LHCN-M2 (cell line): ENCODE data around the gene ADGRV1. TPM values are rescaled to one million over a fixed set of nuclear protein-coding genes. Genes with fewer than 3 reads are reported as not detected.
A peak's percentile ranks its signal among the peaks of the same experiment; 100 is the strongest.
"Not testable (repeated sequence)": the region's sequence is repeated elsewhere in the genome, so short reads cannot be mapped to it uniquely, and the experiment has no call there.

Experiments
- DNase-seq: peaks from one replicate; pipeline ENCODE4 v3.0.0-alpha.2; 2012; ENCODE audit warnings: low read depth
- total RNA-seq: library from RNA; depleted of rRNA; stranded (reverse); fragments of >200 nt; gene quantifications from 2 replicates; pipeline ENCODE4 v1.2.3, GENCODE V29; 2014

The ADGRV1 gene
- total RNA-seq, 1 experiment from 2014 or later: 0.17 TPM

DNA sequence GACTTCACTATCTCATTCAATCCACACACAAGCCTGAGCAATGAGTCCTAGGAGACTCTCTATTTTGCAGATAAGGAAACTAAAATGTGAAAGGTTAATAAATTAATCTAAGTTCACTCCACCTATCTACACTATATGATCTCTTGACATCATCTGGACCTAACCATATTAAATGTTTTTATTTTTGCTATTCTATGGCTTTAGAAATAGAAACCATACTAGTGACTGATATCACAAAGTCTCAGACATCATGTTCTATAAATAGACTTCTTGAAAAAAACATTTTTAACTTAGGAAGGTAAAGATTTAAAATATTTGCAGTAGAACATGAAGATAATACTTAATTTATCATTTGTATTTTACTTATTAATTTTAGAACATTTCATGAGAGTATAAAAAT lies 9.4 kb upstream of the ADGRV1 start:
- no peak for DNase-seq

DNA sequence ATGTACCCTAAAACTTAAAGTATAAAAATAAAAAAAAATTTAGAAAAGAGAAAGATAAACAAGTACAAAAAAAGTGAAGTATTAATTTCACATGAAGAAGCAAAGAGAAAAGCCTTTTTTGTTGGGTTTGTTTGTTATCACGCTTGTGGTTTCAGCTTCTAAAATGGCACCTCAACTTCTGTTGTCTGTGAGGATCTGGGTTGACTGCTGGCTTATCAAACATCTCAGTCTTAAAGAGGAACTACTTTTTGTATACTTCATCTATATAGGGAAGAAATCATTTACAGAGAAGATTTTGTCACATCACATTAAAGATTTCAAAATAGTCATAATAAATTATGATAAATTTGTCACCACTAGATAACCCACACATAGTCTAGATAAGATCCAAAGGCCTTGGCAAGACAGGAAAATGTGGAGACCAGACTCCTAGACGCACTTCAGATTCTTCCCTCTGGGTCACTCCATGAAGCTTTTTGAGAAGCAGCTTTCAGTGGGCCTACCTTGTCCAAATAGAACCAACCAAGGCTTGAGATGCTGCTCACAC lies 8.8 kb upstream of the ADGRV1 start:
- no peak for DNase-seq

DNA sequence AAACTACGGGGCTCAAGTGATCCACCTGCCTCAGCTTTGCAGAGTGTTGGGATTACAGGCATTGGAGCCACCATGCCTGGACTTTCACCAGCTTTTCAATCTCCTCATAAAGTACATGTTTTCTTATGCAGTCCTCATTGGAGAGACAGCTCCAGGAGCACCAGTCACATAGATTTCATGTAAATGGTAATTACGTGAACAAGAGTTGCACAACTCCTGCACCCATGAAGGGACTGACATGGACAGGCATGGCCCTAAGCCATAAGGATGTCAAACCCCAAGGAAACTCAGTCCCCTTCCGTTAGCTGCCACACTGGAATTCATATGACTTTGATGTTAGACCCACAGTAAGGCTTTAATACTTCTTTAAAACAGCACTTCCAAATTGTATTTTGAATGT lies 7.6 kb upstream of the ADGRV1 start:
- no peak for DNase-seq

DNA sequence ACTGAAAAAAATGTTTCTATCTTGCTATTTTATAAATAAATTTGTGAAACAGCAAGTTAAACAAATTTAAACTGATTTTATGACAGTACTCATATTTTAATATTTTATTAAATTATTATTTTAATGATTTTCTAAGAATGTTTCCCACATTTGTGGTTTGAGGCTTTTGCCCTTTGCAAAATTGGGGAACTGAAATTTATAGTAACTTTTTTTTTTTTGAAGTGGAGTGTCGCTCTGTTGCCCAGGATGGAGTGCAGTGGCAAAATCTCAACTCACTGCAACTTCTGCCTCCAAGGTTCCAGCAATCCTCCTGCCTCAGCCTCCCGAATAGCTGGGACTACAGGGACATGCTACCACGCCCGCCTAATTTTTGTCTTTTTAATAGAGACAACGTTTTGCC lies 7.2 kb upstream of the ADGRV1 start:
- no peak for DNase-seq

DNA sequence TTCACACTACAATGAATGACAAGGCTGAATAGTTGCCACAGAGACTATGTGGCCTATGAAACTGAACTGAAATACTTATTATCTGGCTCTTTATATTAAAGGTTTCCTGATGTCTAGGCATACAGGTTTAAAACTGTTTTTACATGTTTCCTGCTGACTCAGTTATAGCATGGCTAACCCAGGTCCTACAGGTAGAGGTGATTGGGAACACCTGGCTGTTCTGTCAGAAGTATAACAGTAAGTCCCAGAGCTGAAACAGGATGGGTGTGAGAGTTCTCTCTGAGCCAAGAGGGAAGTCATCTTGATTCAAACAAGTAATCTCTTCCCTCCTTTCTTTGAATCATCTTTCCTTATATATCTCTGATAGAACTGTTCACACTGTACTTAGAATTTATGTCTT lies 4.9 kb upstream of the ADGRV1 start:
- no peak for DNase-seq

DNA sequence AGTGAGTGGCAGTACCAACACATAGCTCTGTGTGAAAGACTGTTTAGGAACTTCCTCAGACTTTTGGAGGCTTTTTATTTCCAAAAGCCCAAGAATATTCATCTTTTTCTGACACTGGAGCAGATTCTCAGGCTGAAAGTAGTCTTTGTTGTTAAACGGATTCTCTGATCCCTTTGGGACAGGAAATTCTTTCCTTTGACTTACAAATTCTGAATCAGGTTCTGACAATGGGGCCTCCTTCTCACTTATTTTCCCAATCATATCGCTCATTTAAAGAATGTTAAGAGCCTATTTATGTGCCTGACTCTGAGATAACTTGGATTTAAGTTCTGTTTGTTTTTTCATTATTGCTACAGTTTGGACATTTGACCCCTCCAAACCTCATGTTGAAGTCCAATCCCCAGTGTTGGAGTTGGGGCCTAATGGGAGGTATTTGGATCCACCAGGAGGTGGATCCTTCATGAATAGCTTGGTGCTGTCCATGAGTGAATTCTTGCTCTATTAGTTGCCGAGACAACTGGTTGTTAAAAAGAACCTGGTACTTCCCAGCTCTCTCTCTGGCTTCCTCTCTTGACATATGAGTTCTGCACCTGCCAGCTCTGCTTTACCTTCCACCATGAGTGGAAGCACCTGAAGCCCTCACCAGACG lies 4.1 kb upstream of the ADGRV1 start:
- DNase-seq: no peak

DNA sequence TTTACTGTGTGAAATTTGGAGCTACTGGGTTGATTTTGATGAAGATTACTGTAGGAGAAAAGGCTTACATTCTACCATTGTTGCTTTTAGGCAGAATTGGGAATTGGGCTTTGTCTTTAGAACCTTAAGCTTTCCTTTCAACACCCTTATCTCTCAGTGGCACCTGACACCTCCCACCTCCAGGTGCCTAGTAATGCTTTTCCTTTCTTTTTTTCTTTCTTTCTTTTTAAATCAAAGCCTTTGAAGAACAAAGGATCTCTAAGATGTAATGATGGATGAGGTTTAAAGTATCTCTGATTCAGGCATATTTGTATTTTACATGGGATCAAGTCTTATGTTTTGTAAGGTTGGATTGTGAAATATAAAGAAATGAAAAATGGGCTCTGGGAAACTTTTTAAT lies 2.9 kb upstream of the ADGRV1 start:
- no peak for DNase-seq

DNA sequence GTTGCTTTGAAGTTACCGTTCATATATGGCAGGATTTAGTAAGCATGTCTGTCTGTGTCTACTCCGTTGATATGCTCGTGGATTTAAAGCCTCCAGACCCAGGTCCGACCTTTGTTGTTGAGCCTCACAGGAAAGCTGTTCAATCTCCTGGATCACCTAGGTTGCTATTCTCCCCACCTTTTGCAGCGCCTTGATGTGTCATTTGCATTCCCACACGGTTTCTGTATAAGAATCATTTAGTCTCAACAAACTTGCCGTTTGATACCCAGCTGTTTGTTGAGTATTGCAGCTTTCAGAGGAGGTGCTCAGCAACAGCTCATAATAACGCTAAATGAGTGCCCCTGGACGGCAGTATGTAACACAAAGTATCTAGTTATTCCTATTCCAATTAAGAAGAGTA lies 1.2 kb upstream of the ADGRV1 start:
- no peak for DNase-seq

DNA sequence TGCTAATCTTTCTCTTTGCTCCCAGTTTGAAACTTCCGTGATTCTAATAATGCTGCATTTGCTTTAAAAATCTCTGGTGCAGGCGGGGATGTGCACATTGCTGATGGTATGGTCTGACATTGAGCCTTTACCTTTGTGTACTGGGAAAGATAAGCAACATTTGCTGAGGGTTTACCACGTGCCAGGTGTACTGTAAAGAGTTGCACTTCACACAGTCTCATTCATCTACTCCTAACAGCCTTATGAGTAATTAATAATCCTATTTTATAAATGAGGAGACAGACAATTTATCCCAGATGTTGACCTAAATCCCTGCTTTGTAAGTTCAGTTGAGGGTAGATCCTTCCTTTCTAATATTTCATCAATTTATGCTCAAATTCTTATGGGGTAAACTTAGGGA lies 726 bp upstream of the ADGRV1 start:
- DNase-seq: no peak

DNA sequence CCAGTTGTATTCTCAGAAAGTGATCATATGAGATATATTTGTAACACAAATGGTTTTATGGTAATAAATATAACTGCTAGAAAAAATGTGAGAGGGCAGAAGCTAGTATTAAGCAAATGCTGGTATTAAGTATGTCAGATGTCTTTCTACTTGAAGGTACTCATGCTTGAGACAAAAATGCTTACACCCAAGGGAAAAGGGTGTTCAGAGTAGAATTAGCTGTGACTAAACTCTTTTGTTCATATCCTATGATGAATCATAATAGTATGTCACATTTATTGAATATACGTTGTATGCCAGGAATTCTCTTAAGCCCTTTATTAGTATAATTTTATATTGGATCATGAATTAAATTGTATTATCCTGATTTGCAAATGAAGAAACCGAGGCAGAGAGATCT lies 2.2 kb downstream of the ADGRV1 start:
- no peak for DNase-seq

DNA sequence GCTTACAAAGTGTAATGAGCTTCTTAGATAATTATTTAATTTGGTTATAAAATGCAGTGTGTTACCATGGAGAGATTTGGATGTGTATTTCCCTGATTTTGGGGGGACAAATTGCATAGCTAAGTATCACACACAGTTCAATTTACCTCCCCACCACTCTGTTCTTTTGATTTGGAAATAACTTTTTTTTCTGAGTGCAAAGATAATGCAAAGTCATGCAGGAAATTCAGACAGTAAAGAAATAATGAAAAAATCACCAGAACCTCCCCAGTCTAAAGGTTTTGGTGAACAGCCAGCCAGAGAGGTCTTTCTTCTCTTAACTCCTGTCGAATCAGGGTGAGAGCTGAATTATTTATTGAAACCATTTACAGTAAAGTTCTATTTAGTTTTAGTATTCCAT lies 3.2 kb downstream of the ADGRV1 start:
- DNase-seq: no peak

DNA sequence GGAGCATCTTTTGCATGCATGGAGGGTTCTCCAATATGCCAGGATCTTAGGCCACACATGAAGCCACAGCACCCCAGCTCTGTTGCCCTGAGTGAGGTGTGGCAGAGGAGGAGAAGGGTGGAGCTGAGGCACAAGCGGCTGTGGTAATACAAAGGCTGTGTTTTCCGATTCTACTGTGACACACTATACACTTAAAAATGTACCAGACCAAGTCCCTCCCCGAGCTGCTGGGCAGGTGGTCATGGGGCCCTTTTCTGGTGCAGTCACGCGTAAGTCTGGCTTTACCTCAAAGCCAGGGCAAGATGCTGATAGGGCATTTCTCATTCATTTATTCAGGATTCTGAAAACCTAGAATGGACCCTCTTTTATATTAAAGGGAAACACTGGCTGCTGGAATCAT lies 3.7 kb downstream of the ADGRV1 start:
- no peak for DNase-seq

DNA sequence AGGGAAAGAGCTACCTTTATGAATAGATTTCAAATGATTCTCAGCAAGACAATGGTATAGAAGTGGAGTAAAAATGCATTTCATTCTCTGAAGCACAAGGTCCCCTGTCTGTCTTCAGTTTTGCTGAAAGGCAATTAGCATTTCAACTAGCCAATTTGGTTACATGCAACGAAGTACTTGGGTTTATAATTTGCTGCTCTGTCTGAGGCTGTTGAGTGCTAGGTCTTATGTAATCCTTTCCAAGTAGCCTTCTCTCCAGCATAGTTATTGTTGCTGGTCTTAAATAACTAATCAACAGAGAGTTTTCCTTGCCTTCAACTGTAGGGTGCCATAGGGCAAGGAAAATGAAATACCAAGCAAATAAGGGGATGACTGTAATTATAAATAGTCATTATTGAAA lies 4.5 kb downstream of the ADGRV1 start:
- DNase-seq: no peak

DNA sequence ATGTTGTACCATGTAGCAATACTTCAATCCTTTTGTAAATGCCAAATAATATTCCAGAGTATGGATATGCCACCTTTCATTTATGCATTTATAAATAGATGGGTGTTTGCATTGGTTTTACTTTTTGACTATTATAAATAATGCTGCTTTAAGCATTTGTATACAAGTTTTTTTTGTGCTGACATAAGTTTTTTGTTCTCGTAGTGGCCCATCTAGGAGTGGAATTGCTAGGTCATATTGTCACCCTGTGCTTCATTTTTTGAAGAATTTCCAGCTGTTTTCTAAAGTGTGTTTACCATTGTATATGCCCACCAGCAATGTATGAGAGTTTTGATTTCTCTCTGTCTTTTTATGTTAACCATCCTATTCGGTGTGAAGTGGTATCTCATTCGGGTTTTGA lies 6.9 kb downstream of the ADGRV1 start:
- no peak for DNase-seq

DNA sequence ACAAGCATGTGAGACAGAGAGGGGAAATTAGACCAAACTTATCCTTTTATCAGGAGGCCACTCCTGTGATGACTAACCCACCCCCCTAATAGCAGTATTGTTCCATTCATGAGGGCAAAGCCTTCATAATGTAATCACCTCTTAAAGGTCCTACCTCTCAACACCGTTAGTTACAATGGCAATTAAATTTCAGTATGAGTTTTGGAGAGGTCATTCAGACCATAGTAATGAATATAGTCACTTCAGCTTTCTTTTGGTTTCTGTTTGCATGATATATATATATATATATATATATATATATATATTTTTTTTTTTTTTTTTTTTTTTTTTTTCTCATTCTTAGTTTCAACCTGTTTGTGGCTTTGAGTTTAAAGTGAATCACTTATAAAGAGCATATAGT lies 10.5 kb downstream of the ADGRV1 start:
- no peak for DNase-seq

DNA sequence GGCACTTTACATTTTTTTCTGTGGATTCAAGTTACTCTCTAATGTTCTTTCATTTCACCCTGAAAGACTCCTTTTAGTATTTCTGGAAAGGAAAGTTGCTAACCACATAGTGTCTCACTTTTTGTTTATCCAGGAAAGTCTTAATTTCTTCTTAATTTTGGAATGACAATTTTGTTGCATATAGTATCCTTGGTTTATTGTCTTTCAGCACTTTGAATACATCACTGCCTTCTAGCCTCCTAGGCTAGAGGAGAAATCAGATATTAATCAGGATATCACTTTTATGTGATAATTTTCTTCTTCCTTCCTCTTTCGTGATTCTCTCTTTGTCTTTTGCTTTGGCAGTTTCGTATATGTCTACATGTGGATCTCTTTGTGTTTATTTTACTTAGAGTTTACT lies 11.4 kb downstream of the ADGRV1 start:
- DNase-seq: no peak

DNA sequence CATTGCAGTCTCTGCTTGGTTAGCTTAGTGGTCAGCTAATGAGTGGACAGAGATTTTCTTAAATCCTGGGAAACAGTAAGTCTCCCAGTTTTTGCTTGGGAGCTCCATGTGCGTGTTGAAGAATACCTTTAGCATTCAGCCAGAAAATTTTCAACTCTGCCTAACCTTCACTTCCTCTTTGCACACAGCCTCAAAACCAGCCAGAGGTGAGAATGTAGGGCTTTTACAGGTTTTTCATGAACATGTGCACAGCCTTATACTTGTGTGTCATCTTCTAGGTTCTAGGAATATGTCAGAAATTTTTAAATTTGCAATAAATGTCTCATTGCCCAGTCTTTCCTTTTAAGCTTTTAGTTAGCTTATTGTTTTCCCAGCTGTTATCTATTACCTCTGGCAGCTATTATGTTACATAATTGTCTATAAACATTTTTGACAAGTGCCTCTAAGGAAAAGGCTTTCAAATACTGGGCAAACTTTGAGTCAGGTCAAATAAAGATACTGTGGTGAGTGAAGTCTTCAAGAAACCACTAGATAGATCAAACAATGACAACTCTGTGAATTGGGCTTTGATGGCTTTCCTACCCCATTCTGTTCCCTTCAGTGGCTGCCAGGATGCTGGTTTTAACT lies 12.7 kb downstream of the ADGRV1 start:
- DNase-seq: peak; percentile 17

DNA sequence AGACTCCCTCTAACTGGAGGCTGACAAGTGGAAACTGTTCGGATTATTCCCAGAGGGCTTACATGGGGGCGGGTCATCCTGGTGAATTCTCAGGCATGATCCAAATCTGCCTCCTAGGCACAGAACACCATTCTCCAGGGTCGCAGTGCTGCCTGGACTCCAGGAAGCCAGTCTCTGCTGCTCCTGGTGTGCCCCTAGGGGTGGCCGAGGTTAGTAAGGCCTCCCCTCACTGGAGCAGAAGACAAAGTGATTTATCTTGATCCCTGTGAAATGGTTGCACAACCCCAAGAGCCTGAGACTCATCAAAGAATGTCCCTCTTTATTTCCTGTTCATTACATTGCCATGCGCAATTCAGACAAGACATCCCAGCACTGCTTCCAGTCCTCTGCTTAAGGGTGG lies 17.1 kb downstream of the ADGRV1 start:
- DNase-seq: no peak

DNA sequence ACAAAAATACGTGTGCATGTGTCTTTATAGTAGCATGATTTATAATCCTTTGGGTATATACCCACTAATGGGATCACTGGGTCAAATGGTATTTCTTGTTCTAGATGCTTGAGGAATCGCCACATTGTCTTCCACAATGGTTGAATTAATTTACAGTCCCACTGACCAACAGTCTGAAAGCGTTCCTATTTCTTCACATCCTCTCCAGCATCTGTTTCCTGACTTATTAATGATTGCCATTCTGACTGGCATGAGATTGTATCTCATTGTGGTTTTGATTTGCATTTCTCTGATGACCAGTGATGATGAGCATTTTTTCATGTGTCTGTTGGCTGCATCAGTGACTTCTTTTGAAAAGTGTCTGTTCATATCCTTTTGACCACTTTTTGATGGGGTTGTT lies 18.0 kb downstream of the ADGRV1 start:
- not testable (repeated sequence) for DNase-seq

DNA sequence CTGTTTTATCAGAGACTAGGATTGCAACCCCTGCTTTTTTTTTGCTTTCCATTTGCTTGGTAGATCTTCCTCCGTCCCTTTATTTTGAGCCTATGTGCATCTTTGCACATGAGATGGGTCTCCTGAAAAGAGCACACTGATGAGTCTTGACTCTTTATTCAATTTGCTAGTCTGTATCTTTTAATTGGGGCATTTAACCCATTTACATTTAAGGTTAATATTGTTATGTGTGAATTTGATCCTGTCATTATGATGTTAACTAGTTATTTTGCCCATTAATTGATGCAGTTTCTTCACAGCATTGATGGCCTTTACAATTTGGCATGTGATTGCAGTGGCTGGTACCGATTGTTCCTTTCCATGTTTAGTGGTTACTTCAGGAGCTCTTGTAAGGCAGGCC lies 21.3 kb downstream of the ADGRV1 start:
- not testable (repeated sequence) for DNase-seq

DNA sequence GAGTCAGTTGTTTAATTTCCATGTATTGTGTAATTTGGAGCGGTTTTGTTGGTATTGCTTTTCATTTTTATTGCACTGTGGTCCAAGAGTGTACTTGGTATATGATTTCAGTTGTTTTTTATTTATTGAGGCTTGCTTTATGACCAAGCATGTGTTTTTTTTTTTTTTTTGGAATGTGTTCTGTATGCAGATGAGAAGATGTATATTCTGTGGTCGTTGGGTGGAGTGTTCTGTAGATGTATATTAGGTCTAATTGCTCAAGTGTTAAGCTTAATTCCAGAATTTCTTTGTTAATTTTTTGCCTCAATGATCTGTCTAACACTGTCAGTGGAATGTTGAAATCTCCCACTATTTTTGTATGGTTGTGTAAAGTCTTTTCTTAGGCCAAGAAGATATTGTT lies 23.4 kb downstream of the ADGRV1 start:
- DNase-seq: no peak

DNA sequence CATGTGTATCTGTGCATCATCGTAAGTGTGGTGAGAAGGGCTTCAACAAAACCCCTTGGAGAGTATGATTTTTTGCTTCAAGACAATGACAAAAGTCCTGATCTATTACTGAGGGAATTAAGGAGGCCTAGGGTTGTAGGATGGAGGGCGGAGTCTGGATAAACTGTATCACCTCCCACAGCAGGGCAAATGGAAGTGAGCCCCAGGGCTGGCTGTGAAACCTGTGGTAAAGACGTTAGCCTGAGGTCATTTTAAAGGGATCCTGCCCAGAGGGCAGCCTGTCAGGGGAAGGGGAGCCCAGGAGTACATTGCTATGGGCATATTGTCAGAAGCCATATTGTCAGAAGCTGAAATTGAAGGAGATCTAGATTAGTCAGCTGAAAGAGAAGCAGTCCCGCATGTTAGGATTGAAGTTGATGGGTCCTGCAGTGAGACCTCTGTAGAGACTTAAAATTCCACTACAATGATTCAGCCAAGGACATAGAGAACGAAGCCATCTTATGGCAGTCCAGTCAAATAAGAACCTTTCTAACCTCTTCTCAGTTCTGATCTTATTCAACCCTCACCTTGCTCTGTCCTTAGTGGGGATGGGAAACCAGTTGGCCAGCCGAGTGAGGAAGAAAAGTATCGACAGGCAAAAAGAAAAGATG lies 26.9 kb downstream of the ADGRV1 start:
- no peak for DNase-seq

DNA sequence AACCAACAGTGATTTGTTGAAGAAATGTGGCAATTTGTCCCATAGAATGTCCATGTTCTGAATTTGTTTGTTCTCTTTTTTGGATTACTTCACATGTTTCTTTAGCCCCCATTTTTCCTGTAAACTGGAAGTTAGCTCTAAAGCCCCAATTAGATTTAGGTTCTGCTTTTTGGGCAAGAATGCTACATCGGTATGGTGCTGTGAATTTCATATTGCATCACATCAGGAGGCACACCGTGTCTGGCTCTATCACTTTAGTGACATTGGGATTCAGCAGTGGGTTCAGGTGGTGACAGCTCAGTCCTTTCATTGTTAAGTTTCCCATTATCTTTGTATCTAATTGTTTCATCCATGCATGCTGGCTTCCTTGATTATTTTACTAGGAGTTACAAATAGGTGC lies 27.9 kb downstream of the ADGRV1 start:
- no peak for DNase-seq
